GM12872 (cell line): ENCODE data around the gene DPEP1.

ENCODE experiments used
- TF ChIP-seq, protein P1 (sequence below): IDR thresholded peaks from 3 replicates; pipeline ENCODE4 v1.5.1; 2011; ENCODE audit warnings: low read depth, mild to moderate bottlenecking, low read length, moderate library complexity; ENCODE audit not compliant: insufficient read depth

DPEP1 gene

DNA sequence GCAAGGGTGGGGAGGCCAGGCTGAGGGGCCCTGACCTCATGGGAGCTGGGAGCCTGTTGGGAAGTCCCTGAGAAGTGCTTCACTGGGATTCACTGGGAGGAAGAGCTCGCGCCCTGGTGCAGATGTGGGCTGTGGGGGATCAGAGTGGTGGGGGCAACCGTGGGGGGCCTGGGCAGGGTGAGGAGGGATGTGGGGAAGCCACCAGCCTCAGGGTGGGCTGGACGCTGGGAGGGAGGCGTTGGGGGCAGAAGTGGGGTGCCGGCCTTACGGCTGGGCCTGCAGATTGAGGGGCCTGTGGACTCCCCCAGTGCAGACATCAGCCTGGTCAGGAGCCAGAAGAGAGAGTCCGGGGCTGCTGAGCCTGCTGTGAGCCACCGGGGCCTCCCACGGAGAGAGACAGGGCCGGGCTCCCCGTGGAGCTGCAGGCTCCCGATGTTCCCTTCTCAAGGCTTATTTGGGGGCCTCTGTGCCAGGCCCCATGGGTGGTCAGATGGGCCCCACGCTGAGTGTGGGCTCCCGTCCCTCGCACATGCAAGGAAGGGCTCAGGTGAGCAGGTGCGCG lies 7.8 kb downstream of the DPEP1 start:
- TF ChIP-seq, protein P1, sequence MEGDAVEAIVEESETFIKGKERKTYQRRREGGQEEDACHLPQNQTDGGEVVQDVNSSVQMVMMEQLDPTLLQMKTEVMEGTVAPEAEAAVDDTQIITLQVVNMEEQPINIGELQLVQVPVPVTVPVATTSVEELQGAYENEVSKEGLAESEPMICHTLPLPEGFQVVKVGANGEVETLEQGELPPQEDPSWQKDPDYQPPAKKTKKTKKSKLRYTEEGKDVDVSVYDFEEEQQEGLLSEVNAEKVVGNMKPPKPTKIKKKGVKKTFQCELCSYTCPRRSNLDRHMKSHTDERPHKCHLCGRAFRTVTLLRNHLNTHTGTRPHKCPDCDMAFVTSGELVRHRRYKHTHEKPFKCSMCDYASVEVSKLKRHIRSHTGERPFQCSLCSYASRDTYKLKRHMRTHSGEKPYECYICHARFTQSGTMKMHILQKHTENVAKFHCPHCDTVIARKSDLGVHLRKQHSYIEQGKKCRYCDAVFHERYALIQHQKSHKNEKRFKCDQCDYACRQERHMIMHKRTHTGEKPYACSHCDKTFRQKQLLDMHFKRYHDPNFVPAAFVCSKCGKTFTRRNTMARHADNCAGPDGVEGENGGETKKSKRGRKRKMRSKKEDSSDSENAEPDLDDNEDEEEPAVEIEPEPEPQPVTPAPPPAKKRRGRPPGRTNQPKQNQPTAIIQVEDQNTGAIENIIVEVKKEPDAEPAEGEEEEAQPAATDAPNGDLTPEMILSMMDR = no peak

DNA sequence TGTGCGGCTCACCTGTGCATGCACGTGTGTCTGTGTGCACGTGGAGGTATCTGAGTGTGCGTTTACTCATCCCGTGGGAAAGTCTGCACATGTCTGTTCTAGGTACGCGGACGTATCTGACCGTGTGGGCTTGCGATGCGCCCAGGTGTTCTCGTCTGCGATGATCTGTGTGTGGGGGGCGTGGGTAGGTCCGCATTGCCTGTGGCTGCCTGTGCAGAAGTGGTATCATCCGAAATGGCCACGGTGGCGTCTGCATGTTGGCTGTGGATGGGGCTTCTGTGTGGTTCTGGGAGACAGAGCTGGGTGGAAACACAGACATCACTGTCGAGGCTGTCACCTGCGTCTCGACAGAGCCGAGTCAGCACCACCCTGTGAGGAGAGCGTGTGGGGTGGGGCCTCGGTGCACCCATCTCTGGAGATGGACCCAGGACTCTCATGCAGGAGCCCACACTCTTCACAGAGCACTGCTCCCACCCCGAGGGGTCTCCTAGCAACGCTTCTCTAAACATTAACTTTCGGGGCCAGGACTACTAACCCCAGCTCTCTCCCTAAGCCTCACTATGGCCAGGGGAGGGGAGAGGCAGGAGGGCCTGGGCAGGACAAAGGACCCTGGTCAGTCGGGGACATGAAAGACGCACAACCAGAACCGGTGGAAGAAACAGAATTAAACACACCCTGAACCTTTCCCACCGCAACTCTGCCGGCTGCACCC lies 8.4 kb downstream of the DPEP1 start:
- TF ChIP-seq, protein P1 = no peak

DNA sequence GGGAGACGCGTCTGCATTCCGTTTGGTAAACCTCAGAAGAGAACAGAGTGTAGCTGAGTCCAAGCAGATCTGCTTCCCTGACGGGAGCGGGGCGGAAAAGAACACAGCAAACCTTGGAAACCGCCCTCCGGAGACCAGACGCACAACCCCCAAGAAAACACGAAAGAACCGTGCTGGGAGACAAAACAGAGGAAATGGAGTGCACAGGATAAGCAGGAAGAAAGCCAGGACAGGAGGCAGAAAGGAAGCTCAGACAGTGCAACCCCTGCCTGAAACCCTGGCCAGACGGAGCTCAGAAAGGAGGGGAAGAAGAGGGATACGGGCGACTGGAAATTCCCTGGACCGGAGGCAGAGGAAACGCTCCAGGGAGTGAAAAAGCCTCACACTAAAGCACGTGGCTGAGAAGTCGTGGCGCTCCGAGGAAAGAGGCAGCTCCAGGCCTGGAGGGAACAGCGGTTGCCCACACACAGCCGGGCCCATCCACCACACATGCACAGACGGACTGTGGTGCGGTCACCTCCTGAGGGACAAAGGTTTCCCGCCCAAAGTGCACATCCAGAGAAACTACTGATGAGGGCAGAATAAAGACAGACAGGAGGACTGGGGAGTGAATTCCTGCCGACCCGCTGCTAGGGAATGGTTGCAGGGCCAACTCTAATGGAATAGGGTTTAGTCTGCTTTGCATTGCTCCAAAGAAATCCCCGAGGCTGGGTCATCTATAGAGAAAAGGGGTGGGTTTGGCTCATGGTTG lies 10.2 kb downstream of the DPEP1 start:
- TF ChIP-seq, protein P1 = no peak

DNA sequence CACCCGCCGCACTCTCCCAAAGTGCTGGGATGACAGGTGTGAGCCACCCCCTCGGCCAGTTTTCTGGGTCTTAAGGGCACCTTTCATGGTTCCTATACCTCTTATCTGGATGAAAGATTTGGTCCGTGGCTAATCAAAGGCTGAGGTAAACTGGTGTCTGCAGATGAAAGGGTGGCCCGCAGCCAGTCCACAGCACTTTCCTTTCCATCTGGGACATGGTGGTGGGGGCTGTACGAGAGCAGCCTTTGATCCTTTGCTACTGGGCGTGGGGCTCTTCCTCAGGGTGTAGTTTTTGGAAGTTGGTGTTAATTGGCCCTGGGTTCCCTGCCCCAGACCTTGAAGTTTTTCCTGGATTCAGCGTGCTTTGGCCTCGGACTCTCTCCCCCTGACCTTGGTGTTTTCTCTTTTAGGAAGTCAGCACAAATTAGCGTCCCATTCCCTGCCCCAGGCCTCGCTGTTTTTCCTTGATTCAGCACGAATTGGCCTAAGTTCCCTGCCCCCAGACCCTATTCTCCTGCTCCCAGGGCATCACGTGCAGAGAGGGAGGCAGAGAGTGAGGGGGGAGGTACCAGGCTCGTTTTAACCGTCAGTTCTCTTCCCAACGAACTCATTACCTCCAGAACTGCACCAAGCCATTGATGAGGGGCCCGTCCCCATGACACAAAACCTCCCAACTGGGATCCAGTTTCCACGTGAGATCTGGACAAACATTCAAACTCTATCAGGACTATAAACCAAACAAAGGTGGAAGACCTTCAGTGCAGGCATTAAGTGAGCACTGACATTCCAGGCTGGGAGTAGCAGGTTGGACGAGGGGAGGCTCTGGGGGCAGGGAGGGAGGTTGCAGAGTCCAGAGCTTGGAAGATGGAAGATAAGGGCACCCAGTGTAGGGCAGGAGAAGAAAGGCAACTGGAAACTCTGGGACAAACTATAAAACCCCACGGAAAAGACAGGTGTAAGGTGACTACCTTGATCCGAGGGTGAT lies 11.6 kb downstream of the DPEP1 start:
- TF ChIP-seq, protein P1 = no peak

DNA sequence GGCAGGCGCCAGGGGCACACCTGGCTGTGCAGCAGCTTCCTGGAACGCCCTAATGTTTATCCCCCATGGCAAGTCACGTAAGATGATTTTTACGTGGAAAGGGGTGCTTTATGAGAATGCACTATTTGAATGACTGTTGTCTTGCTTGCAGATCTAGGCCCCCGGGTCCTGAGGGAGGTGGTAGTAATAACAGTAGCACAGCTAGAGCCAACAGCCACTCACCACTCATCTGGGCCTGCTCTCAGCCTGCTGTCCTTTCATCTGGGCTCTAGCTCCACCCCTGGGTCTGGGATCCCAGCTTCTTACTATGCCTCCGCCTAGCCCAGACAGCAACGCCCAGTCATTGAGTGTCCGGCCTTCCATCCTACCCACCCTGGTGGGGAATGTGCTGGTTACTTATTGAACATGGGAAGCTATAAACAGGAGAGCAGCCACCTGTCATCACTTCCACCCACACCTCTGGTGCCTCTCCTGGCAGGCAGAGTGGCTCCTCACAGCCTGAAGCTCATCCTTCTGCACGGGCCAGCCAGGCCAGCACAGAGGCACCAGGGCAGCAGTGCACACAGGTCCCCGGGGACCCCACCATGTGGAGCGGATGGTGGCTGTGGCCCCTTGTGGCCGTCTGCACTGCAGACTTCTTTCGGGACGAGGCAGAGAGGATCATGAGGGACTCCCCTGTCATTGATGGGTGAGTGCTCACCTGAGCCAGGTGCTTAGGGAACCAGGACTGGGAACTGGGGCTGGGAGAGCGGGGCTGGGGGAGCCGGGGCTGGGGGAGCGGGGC lies 16.6 kb downstream of the DPEP1 start:
- TF ChIP-seq, protein P1 = no peak

DNA sequence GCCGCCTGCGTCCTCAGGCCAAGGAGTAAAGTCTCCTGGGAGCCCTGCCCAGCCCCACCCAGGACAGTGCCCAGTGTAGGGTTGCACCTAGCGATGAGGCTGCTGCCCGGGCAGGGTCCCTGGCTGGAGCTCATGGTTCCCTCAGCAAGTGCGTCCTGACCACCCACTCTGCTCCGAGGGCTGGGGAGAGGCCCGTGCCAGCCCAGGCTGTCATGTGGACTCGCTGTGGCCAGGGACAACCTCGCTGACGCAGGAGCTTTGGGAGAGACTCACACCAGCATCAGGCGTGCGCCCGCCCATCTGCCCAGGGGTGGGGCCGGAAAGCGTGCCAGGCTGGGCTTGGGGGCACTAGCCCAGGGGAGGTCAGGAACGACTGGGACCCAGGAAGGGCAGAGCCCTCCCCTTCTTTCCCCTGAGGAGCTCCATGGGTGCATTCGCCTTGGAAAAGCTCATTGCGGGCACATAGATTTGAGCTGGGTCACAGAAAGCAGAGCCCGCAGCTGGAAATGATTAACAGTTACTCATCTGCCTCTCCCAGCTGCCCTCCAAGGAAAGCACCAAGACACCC lies 19.7 kb downstream of the DPEP1 start:
- TF ChIP-seq, protein P1 = no peak
